Neural cell (in vitro differentiated cells): ENCODE data around the gene LILRB4. TPM values are rescaled to one million over a fixed set of nuclear protein-coding genes. Genes with fewer than 3 reads are reported as not detected.
"Not testable (repeated sequence)": the region's sequence is repeated elsewhere in the genome, so short reads cannot be mapped to it uniquely, and the experiment has no call there.

Experiments
- H2AFZ ChIP-seq: fragments of 200-600, 300-800 bp; sonication (generic), shearing (Covaris generic); 2 replicates; pipeline ENCODE4 v1.6.0; 2014; ENCODE audit warnings: low read depth, mild to moderate bottlenecking, antibody characterized with exemption, low read length, moderate library complexity
- H3F3A ChIP-seq: fragments of 200-600 bp; shearing (Covaris generic); 2 replicates; pipeline ENCODE4 v1.6.1; 2016; ENCODE audit warnings: mild to moderate bottlenecking, moderate library complexity, mixed read lengths, antibody characterized with exemption, low read length; ENCODE audit not compliant: insufficient read depth, poor library complexity, severe bottlenecking
- H3K27ac ChIP-seq: fragments of 200-600, 300-800 bp; sonication (generic), shearing (Covaris generic); 2 replicates; pipeline ENCODE4 v1.5.1; 2014; ENCODE audit warnings: mild to moderate bottlenecking, low read length, moderate library complexity
- H3K27me3 ChIP-seq: fragments of 300-800, 200-600 bp; sonication (generic), shearing (Covaris generic); 2 replicates; pipeline ENCODE4 v1.6.0; 2014; ENCODE audit warnings: mild to moderate bottlenecking, low read depth, low read length, moderate library complexity; ENCODE audit not compliant: insufficient read depth
- H3K36me3 ChIP-seq: fragments of 300-800, 200-600 bp; sonication (generic), shearing (Covaris generic); 2 replicates; pipeline ENCODE4 v1.5.1; 2014; ENCODE audit warnings: mild to moderate bottlenecking, antibody characterized with exemption, low read length, moderate library complexity; ENCODE audit not compliant: insufficient read depth
- H3K4me2 ChIP-seq: fragments of 300-800, 200-600 bp; sonication (generic), shearing (Covaris generic); 2 replicates; pipeline ENCODE4 v1.6.0; 2014; ENCODE audit warnings: mild to moderate bottlenecking, low read length
- H3K4me3 ChIP-seq: fragments of 300-800, 200-600 bp; sonication (generic), shearing (Covaris generic); 2 replicates; pipeline ENCODE4 v1.5.1; 2014; ENCODE audit warnings: mild to moderate bottlenecking, low read length, moderate library complexity
- H3K79me2 ChIP-seq: fragments of 200-600 bp; shearing (Covaris generic); replicated peaks from 2 replicates; pipeline ENCODE4 v1.6.0; 2014; ENCODE audit warnings: mild to moderate bottlenecking, low read length, moderate library complexity; ENCODE audit not compliant: insufficient read depth
- H3K9ac ChIP-seq: fragments of 300-800, 200-600 bp; sonication (generic), shearing (Covaris generic); 2 replicates; pipeline ENCODE4 v1.6.1; 2016; ENCODE audit warnings: mild to moderate bottlenecking, low read length, mixed read lengths
- H3K9me2 ChIP-seq: fragments of 200-600 bp; shearing (Covaris generic); 2 replicates; pipeline ENCODE4 v1.6.1; 2016; ENCODE audit warnings: mild to moderate bottlenecking, low read length, mixed read lengths; ENCODE audit not compliant: insufficient read depth
- H3K9me3 ChIP-seq: fragments of 200-600, 300-800 bp; sonication (generic), shearing (Covaris generic); 2 replicates; pipeline ENCODE4 v1.6.1; 2016; ENCODE audit warnings: mild to moderate bottlenecking, mixed run types, low read length, moderate library complexity, mixed read lengths
- H4K20me1 ChIP-seq: fragments of 200-600 bp; shearing (Covaris generic); 2 replicates; pipeline ENCODE4 v1.6.1; 2016; ENCODE audit warnings: mild to moderate bottlenecking, mixed run types; ENCODE audit not compliant: insufficient read depth
- CTCF ChIP-seq: fragments of 450-650 bp; IDR thresholded peaks from 2 replicates; pipeline ENCODE4 v1.5.1; 2014; ENCODE audit warnings: antibody characterized with exemption, mild to moderate bottlenecking, moderate library complexity; ENCODE audit not compliant: poor library complexity, severe bottlenecking
- EP300 ChIP-seq: fragments of 450-650 bp; conservative IDR thresholded peaks from 2 replicates; pipeline ENCODE4 v1.6.1; 2014; ENCODE audit warnings: antibody characterized with exemption, mild to moderate bottlenecking, moderate library complexity; ENCODE audit not compliant: poor library complexity, severe bottlenecking
- EZH2 ChIP-seq: fragments of 200-600, 300-800 bp; shearing (Covaris generic), sonication (generic); IDR thresholded peaks from 2 replicates; pipeline ENCODE4 v1.6.1; 2014; ENCODE audit warnings: antibody characterized with exemption, low read length, borderline replicate concordance, mild to moderate bottlenecking; ENCODE audit not compliant: insufficient read depth, poor library complexity, severe bottlenecking
- MXI1 ChIP-seq: fragments of 450-650 bp; conservative IDR thresholded peaks from 2 replicates; pipeline ENCODE4 v1.6.1; 2014; ENCODE audit warnings: antibody characterized with exemption, mild to moderate bottlenecking; ENCODE audit not compliant: poor library complexity, severe bottlenecking
- POLR2AphosphoS5 ChIP-seq: IDR thresholded peaks from 2 replicates; pipeline ENCODE4 v1.6.1; 2012
- RAD21 ChIP-seq: fragments of 450-650 bp; conservative IDR thresholded peaks from 2 replicates; pipeline ENCODE4 v1.6.1; 2014; ENCODE audit warnings: antibody characterized with exemption, mild to moderate bottlenecking, moderate library complexity
- REST ChIP-seq: IDR thresholded peaks from 2 replicates; pipeline ENCODE4 v1.6.1; 2012; ENCODE audit warnings: borderline replicate concordance
- SMC3 ChIP-seq: fragments of 450-650 bp; conservative IDR thresholded peaks from 2 replicates; pipeline ENCODE4 v1.6.1; 2014; ENCODE audit warnings: antibody characterized with exemption, mild to moderate bottlenecking, moderate library complexity; ENCODE audit not compliant: poor library complexity
- TAF1 ChIP-seq: IDR thresholded peaks from 2 replicates; pipeline ENCODE4 v1.6.1; 2012; ENCODE audit warnings: low read depth
- polyA plus RNA-seq: library from polyadenylated mRNA; depleted of rRNA; stranded (reverse); fragments of >200 nt; gene quantifications from 2 replicates; pipeline ENCODE4 v1.2.3, GENCODE V29; 2014

Gene LILRB4
- polyA plus RNA-seq, 1 donor from 2014 or later: not detected

- Histone ChIP-seq H4K20me1 (no peaks in the 10 kb centered on the region), H3K9me3 (peaks cover 2% of the 10 kb centered on the region)
These were observed 29.4 kb upstream of the LILRB4 start for GRCh38 chr19:54633401-54633800.

GRCh38 chr19:54636081-54636480 is 26.7 kb upstream of the LILRB4 start:
- not testable (repeated sequence) for H3K4me3 ChIP-seq, H3K79me2 ChIP-seq, H3K27me3 ChIP-seq, H3F3A ChIP-seq, H3K36me3 ChIP-seq, H3K9me2 ChIP-seq, H3K9ac ChIP-seq, H3K27ac ChIP-seq, H3K4me2 ChIP-seq, H3K9me3 ChIP-seq, H2AFZ ChIP-seq, H4K20me1 ChIP-seq

More at GRCh38 chr19:54633401-54633800, 29.4 kb upstream of the LILRB4 start:
- no peaks in the 10 kb centered on the region for H3K79me2 ChIP-seq
- no peak for TF ChIP-seq MXI1
- no peak for TF ChIP-seq RAD21
- no peak for TF ChIP-seq POLR2AphosphoS5
- TF ChIP-seq SMC3: no peak
- no peak for TF ChIP-seq EZH2
- no peak for TF ChIP-seq REST
- no peak for TF ChIP-seq EP300
- TF ChIP-seq CTCF: no peak
- TF ChIP-seq TAF1: no peak
- H3K9ac ChIP-seq: no peak overlapping the region
- no peak overlapping the region for H3K4me3 ChIP-seq
- no peak overlapping the region for H2AFZ ChIP-seq
- H3K27me3 ChIP-seq: no peaks in the 10 kb centered on the region
- H3K36me3 ChIP-seq: no peaks in the 10 kb centered on the region
- no peaks in the 10 kb centered on the region for H3K9me2 ChIP-seq
- no peak overlapping the region for H3K27ac ChIP-seq
- H3F3A ChIP-seq: no peaks in the 10 kb centered on the region
- no peak overlapping the region for H3K4me2 ChIP-seq

- Histone ChIP-seq H3K9me2 (no peaks in the 10 kb centered on the region), H3K27me3 (no peaks in the 10 kb centered on the region), H3K4me2 (no peak overlapping the region), H3F3A (no peaks in the 10 kb centered on the region), H3K9ac (no peak overlapping the region), H3K79me2 (no peaks in the 10 kb centered on the region), H3K27ac (no peak overlapping the region), H3K9me3 (no peaks in the 10 kb centered on the region), H3K4me3 (no peak overlapping the region), H4K20me1 (no peaks in the 10 kb centered on the region), H2AFZ (no peak overlapping the region), H3K36me3 (no peaks in the 10 kb centered on the region)
- TF ChIP-seq TAF1 (no peak), RAD21 (no peak), CTCF (no peak), EP300 (no peak), MXI1 (no peak), REST (no peak), POLR2AphosphoS5 (no peak), EZH2 (no peak), SMC3 (no peak)
These were observed 24.1 kb upstream of the LILRB4 start for GRCh38 chr19:54638683-54639082.
